Mesenchymal stem cell (in vitro differentiated cells and primary cell): ENCODE data around the gene WIPF3.

Experiments used
- DNase-seq: peaks from one replicate; pipeline ENCODE4 v3.0.0-alpha.2; 2013
- H2AFZ ChIP-seq: one replicate; pipeline ENCODE4 v1.6.1; 2013; ENCODE audit warnings: low read depth, mild to moderate bottlenecking, control low read depth, inconsistent platforms, low read length, moderate library complexity
- H2AK5ac ChIP-seq: 2 replicates; pipeline ENCODE4 v1.6.1; 2013; ENCODE audit warnings: low read length, moderate library complexity, mild to moderate bottlenecking, inconsistent platforms; ENCODE audit not compliant: severe bottlenecking
- H2BK120ac ChIP-seq: one replicate; pipeline ENCODE4 v1.6.1; 2013; ENCODE audit warnings: low read depth, mild to moderate bottlenecking, inconsistent platforms, low read length, moderate library complexity
- H2BK12ac ChIP-seq, 2 experiments: one replicate each; pipeline ENCODE4 v1.6.1; 2013; ENCODE audit warnings: inconsistent platforms in 2 of 2, low read length in 2 of 2, mild to moderate bottlenecking in 2 of 2, moderate library complexity in 2 of 2, control low read depth in 1 of 2
- H2BK15ac ChIP-seq: one replicate; pipeline ENCODE4 v1.6.1; 2013; ENCODE audit warnings: mild to moderate bottlenecking, low read depth, inconsistent platforms; ENCODE audit not compliant: poor library complexity, severe bottlenecking
- H2BK5ac ChIP-seq: 2 replicates; pipeline ENCODE4 v1.6.1; 2013; ENCODE audit warnings: low read depth, mild to moderate bottlenecking, low read length, control low read depth, inconsistent platforms; ENCODE audit not compliant: poor library complexity, severe bottlenecking
- H3K14ac ChIP-seq, 2 experiments: one replicate each; pipeline ENCODE4 v1.6.1; 2013; ENCODE audit warnings: inconsistent platforms in 2 of 2, low read length in 2 of 2, control low read depth in 1 of 2, mild to moderate bottlenecking in 1 of 2, moderate library complexity in 1 of 2
- H3K18ac ChIP-seq, 2 experiments: one replicate each; pipeline ENCODE4 v1.6.1; 2013; ENCODE audit warnings: inconsistent platforms in 2 of 2, low read length in 2 of 2, control low read depth in 1 of 2, low read depth in 1 of 2, mild to moderate bottlenecking in 1 of 2
- H3K23ac ChIP-seq, 2 experiments: one replicate each; pipeline ENCODE4 v1.6.1; 2013; ENCODE audit warnings: inconsistent platforms in 2 of 2, low read length in 2 of 2, mild to moderate bottlenecking in 2 of 2, moderate library complexity in 2 of 2, control low read depth in 1 of 2
- H3K27ac ChIP-seq: 2 replicates; pipeline ENCODE4 v1.5.1; 2013; ENCODE audit warnings: mild to moderate bottlenecking, moderate library complexity, low read length, control low read depth, inconsistent platforms; ENCODE audit not compliant: poor library complexity, severe bottlenecking
- H3K27me3 ChIP-seq, 2 experiments: 2 replicates each; pipeline versions ENCODE4 v1.6.1 to v1.7.0; 2013; ENCODE audit warnings: low read length in 2 of 2, mild to moderate bottlenecking in 2 of 2, moderate library complexity in 2 of 2, control low read depth in 1 of 2, inconsistent platforms in 1 of 2; ENCODE audit not compliant: control insufficient read depth in 1 of 2, insufficient read depth in 1 of 2
- H3K36me3 ChIP-seq, 2 experiments: 2 replicates each; pipeline versions ENCODE4 v1.6.1 to v1.7.0; 2013; ENCODE audit warnings: low read length in 2 of 2, control low read depth in 1 of 2, inconsistent platforms in 1 of 2, low read depth in 1 of 2, mild to moderate bottlenecking in 1 of 2; ENCODE audit not compliant: insufficient read depth in 2 of 2, control insufficient read depth in 1 of 2
- H3K4ac ChIP-seq, 2 experiments: one replicate each; pipeline ENCODE4 v1.6.1; 2013; ENCODE audit warnings: inconsistent platforms in 2 of 2, low read length in 2 of 2, mild to moderate bottlenecking in 2 of 2, moderate library complexity in 2 of 2, control low read depth in 1 of 2, low read depth in 1 of 2
- H3K4me1 ChIP-seq: 2 replicates; pipeline ENCODE4 v1.6.1; 2013; ENCODE audit warnings: low read depth, low read length, control low read depth; ENCODE audit not compliant: control insufficient read depth, insufficient read depth
- H3K4me2 ChIP-seq: 2 replicates; pipeline ENCODE4 v1.6.1; 2013; ENCODE audit warnings: low read length, mild to moderate bottlenecking, inconsistent platforms; ENCODE audit not compliant: poor library complexity, severe bottlenecking
- H3K4me3 ChIP-seq, 2 experiments: 2 replicates each; pipeline versions ENCODE4 v1.5.1 to v1.7.0; 2013; ENCODE audit warnings: low read length in 2 of 2, mild to moderate bottlenecking in 2 of 2, control low read depth in 1 of 2, low read depth in 1 of 2; ENCODE audit not compliant: insufficient read depth in 1 of 2
- H3K79me1 ChIP-seq: replicated peaks from 2 replicates; pipeline ENCODE4 v1.6.1; 2013; ENCODE audit warnings: mild to moderate bottlenecking, control low read depth, low read length, inconsistent platforms; ENCODE audit not compliant: poor library complexity, severe bottlenecking
- H3K9ac ChIP-seq: 2 replicates; pipeline ENCODE4 v1.7.0; 2013; ENCODE audit warnings: mild to moderate bottlenecking, low read length, moderate library complexity
- H3K9me3 ChIP-seq: 2 replicates; pipeline ENCODE4 v1.7.0; 2013; ENCODE audit warnings: mild to moderate bottlenecking, low read length; ENCODE audit not compliant: control insufficient read depth
- H4K8ac ChIP-seq: one replicate; pipeline ENCODE4 v1.6.1; 2013; ENCODE audit warnings: inconsistent platforms, mild to moderate bottlenecking, low read length, moderate library complexity
- H4K91ac ChIP-seq: one replicate; pipeline ENCODE4 v1.6.1; 2013; ENCODE audit warnings: mild to moderate bottlenecking, low read length, inconsistent platforms
- WGBS: methylation state at CpG from one replicate; pipeline ENCODE4 v1.1.7; 2013; ENCODE audit warnings: mixed read lengths; 5-methylcytosine and 5-hydroxymethylcytosine counted together

Gene WIPF3

DNA sequence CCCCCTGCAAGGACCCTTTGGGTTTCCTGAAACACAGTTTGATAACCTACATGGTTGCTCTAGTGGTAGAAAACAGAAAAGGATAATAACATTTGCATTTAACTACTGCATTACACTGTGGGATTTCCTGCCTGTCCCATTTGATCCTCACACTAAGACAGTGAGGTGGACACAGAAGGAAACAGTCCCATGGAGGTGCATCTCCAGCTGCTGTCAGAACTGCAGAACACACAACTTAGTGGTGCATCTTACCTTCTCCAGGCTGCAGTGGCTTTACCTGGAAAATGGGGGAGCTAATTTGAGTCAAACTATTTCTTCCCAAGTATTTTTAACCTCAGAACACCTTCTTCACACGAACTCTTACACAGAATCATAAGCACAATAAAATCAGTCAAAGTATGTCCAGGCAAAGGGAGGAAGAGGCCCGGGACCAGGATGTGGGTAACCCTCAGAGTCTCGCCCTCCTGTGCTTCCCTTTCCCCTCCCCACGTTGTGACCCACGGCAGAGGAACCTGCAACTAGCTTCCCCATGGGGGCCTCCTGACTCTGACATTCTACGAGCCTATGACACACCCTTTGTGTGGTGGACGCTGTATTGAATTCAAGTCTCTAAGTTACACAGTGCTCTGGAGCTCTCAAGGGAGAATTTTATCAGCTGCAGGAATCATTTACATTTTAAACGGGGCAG lies 149.6 kb downstream of the WIPF3 start:
- 89% methylated on average over 8 of the region's 8 CpGs for WGBS

DNA sequence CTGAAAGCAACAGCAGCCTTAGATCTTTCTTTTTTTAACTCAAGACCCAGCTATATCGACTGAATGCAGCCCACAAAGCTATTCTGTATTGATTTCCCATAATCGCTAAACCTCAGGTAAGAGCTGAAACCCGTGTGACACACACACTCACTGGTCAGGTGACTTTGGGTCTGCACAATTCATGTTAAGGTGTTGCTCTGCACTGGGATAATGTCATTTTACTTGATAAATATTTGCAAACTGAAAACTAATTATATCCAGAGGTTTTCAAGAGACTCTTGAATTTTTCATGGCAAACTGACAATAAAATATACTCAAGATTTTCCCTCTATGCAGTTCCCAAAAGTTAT lies 150.2 kb downstream of the WIPF3 start:
- peaks cover 9% of the 10 kb centered on the region for H3K4me1 ChIP-seq
- H3K4me3 ChIP-seq: no peak overlapping the region
- H3K4ac ChIP-seq: no peak overlapping the region
- H2BK120ac ChIP-seq: no peak overlapping the region
- no peak overlapping the region for H2AFZ ChIP-seq
- DNase-seq: no peak
- no peak overlapping the region for H3K27ac ChIP-seq
- H2BK5ac ChIP-seq: no peak overlapping the region
- no peak overlapping the region for H3K4me2 ChIP-seq
- H3K18ac ChIP-seq: no peak overlapping the region
- no peak overlapping the region for H3K23ac ChIP-seq
- no peak overlapping the region for H4K91ac ChIP-seq
- H2AK5ac ChIP-seq: no peak overlapping the region
- peaks cover 43% of the 10 kb centered on the region for H3K79me1 ChIP-seq
- H3K27me3 ChIP-seq: no peaks in the 10 kb centered on the region
- H3K9me3 ChIP-seq: no peaks in the 10 kb centered on the region
- no peak overlapping the region for H4K8ac ChIP-seq
- peaks cover 20 to 57% of the 10 kb centered on the region in 2 experiments for H3K36me3 ChIP-seq
- peak overlapping the region; percentile 24 for H3K9ac ChIP-seq
- H2BK12ac ChIP-seq: no peak overlapping the region
- H2BK15ac ChIP-seq: no peak overlapping the region
- H3K14ac ChIP-seq: no peak overlapping the region
- WGBS: 92% methylated on average over 3 of the region's 3 CpGs

More for the DNA sequence above, 149.6 kb downstream of the WIPF3 start:
- DNase-seq: no peak
- peak overlapping the region in 1 of 2 experiments; percentile 59 for H3K14ac ChIP-seq
- no peak overlapping the region for H4K91ac ChIP-seq
- no peak overlapping the region for H3K23ac ChIP-seq
- H3K79me1 ChIP-seq: peaks cover 48% of the 10 kb centered on the region
- no peak overlapping the region for H2BK12ac ChIP-seq
- H3K27me3 ChIP-seq: no peaks in the 10 kb centered on the region
- H2BK5ac ChIP-seq: no peak overlapping the region
- H4K8ac ChIP-seq: no peak overlapping the region
- peaks cover 24 to 62% of the 10 kb centered on the region in 2 experiments for H3K36me3 ChIP-seq
- no peak overlapping the region for H2BK15ac ChIP-seq
- peak overlapping the region; percentile 24 for H3K9ac ChIP-seq
- H3K4me3 ChIP-seq: no peak overlapping the region
- no peak overlapping the region for H3K18ac ChIP-seq
- no peak overlapping the region for H3K27ac ChIP-seq
- H3K4ac ChIP-seq: no peak overlapping the region
- no peak overlapping the region for H2AFZ ChIP-seq
- H3K4me1 ChIP-seq: peaks cover 9% of the 10 kb centered on the region
- no peaks in the 10 kb centered on the region for H3K9me3 ChIP-seq
- H2AK5ac ChIP-seq: no peak overlapping the region
- no peak overlapping the region for H2BK120ac ChIP-seq
- H3K4me2 ChIP-seq: no peak overlapping the region

DNA sequence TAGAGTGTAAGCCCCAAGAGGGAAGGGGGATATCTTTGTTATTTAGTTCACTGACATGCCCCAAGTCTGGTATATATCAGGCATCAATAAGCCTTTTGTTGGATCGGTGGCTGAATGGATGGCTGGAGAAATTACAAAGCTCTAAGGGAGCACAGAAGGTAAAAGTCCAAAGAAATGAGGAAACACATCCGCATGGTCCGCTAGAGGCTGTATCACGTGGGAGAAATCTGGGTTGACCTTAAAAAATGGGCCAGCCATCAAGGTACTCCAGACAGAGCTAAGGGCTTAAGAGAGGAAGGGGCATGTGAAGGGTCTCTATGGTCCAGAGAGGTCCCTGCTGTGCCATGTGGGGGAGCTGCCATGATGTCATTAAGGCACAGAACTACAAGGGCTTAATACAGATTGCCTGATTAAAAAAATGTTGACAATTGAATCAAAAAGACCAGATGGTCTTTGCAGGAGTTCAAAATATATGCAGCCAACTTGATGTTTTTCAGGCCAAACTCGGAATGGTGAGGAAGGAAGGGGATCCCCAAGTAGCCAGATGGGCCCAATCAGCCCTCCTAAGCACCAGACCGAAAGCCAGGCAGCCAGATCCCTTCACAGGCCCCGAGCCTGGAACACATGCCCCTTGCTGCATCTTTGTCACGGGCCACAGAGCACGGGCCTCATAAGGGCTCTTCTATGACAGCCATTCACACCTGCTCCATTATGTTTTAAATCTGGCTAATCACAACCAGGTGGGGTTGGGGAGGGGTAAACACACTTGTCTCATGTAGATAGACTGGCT lies 151.4 kb downstream of the WIPF3 start:
- Histone ChIP-seq H3K27ac (no peak overlapping the region), H3K9ac (peak overlapping the region; percentile 17), H2BK5ac (no peak overlapping the region), H2AFZ (no peak overlapping the region), H3K4me2 (no peak overlapping the region), H3K4me3 (no peak overlapping the region), H3K4me1 (peaks cover 9% of the 10 kb centered on the region), H2BK12ac (no peak overlapping the region), H3K36me3 (peaks cover 16 to 46% of the 10 kb centered on the region in 2 experiments), H2AK5ac (peak overlapping the region; percentile 32), H3K27me3 (no peaks in the 10 kb centered on the region), H3K14ac (no peak overlapping the region), H3K4ac (no peak overlapping the region), H2BK15ac (no peak overlapping the region), H3K23ac (no peak overlapping the region), H3K18ac (peak overlapping the region in 1 of 2 experiments; percentile 5), H4K8ac (no peak overlapping the region), H4K91ac (no peak overlapping the region), H3K9me3 (no peaks in the 10 kb centered on the region), H3K79me1 (peaks cover 44% of the 10 kb centered on the region), H2BK120ac (no peak overlapping the region)
- no peak for DNase-seq
- WGBS: 97% methylated on average over 7 of the region's 9 CpGs

DNA sequence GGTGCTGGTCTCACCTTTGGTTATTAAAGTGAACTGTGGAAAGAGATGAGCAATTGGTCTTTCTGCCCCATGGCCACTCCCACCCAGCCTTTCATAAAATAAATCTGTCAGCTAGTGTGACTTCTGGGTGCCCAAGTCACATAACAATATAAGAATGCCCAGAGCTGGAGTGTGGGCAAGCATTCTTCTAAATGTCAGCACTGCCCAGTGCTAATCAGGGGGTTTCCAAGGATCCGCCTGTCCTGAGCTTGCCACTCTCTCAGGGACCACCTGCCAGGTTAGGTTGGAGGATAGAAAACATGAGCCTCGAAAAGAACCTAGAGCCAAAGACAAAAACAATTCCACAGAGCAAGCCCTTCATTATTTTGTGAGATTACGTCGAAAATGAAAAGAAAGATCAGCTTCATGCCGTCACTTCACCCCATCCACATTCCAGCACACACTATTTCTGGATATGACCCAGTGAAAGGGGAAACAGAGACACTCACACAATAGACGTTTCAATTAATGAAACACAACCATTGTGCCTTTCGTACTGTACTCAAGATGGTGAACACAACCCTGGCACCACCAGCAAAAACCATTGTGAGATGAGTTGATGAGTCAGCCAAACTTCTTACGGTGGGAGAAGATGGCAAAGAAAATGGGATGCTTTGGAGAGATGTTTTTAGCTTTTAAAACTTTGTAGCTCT lies 152.5 kb downstream of the WIPF3 start:
- H2AK5ac ChIP-seq: no peak overlapping the region
- WGBS: 97% methylated on average over 7 of the region's 8 CpGs
- H2BK12ac ChIP-seq: no peak overlapping the region
- peaks cover 16 to 49% of the 10 kb centered on the region in 2 experiments for H3K36me3 ChIP-seq
- no peak overlapping the region for H4K91ac ChIP-seq
- no peak overlapping the region for H2AFZ ChIP-seq
- H3K4me3 ChIP-seq: no peak overlapping the region
- H2BK120ac ChIP-seq: no peak overlapping the region
- peaks cover 46% of the 10 kb centered on the region for H3K79me1 ChIP-seq
- H3K23ac ChIP-seq: no peak overlapping the region
- no peak overlapping the region for H3K9ac ChIP-seq
- no peak overlapping the region for H3K4me2 ChIP-seq
- H3K14ac ChIP-seq: no peak overlapping the region
- no peaks in the 10 kb centered on the region for H3K27me3 ChIP-seq
- no peaks in the 10 kb centered on the region for H3K9me3 ChIP-seq
- no peak overlapping the region for H2BK5ac ChIP-seq
- H3K4ac ChIP-seq: no peak overlapping the region
- H4K8ac ChIP-seq: no peak overlapping the region
- peaks cover 9% of the 10 kb centered on the region for H3K4me1 ChIP-seq
- DNase-seq: no peak
- H3K18ac ChIP-seq: no peak overlapping the region
- H2BK15ac ChIP-seq: no peak overlapping the region
- H3K27ac ChIP-seq: no peak overlapping the region
